GM18526 (cell line): ENCODE measurements around the gene RAB3IL1.

Source experiments
- POLR2A ChIP-seq: IDR thresholded peaks from 3 replicates; pipeline ENCODE4 v1.6.1; 2011; ENCODE audit not compliant: insufficient read length; ENCODE audit errors: extremely low read depth

Gene RAB3IL1

DNA sequence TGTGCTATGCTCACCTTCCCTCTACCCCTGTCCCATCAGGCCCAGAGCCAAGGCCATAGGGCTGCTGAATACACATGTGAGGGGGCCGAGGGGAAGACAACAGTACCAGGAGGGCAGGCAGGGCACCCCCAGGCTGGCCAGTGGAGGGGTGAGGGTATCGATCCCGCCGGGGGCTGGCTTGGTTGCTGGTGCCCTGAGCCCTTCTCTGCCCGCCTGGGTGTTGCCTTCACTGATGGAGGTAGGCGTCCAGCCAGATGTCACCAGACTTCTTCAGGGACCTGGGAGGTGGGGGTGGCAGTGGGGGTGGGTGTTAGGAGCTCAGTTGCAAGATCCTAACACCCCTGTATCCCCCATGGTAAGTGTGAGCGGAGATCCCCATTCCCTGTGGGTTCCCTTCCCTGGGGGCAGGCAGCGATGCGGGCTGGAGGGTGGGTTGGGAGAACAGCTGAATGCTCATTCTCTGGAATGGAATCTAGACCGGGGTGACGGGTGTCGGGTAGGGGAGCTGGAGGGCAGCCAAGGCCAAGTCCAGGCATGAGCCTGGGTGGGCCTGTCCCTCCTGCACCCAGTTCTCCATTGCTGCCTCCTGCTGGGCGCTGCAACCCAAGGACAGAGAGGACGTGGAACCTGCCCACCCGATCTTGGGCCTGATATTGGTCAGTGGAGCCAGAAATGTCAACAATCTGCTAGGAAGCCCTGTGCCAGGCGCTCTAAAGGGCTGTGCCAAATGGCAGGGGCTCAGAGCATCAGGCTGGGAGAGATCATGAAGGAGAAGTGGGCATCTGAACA is 43.6 kb downstream of the RAB3IL1 start:
- TF ChIP-seq POLR2A, result no peak

DNA sequence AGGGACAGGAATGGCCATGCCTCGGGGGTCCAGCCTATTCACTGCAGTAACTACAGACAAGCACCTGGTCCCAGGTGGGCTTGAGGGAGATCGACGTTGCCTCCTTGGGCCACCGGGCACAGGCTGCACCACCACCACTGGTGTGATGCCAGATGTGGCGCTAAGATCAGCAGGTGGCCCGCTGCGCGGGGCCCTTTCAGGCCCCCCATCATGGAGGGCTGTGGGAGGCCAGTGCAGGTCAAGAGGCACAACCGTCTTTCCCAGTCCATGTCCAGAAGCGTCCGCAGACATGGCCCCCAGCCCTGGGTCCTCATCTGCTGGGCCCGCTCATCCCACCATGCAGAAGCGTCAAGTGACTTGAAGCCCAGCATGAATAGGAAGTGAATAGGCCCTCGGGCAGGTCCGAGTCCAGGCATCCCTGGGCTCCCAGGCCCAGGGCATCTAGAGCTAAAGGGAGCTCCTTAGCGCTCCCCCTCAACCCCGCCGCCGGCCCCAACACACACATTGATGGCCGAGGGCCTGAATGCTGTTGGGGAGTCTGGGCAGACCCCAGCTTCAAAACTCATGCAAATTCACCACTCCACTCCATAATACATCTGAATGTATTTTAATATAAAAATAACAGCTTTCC is 44.3 kb downstream of the RAB3IL1 start:
- TF ChIP-seq POLR2A, result no peak

DNA sequence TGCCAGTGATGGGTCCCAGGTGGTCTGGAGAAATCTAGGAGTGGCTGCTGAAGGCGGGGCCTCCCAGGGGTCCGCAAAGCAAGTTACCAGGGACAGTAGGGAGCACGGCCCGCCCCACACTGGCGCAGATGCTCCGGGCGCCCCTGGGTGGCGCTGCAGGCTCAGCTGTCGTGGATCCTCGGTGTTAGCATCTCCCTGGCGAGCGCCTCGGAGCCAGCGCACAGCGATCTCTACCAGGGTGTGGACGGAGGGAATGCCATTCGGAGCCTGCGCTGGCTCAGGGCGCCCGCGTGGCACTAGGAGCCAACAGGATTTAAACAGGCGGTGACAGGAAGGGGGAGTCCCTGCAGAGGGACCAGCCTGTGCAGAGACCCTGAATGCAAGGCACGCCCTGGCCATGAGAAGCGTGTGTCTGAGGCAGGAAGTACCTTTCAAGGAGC is 46.2 kb downstream of the RAB3IL1 start:
- TF ChIP-seq POLR2A, result no peak

DNA sequence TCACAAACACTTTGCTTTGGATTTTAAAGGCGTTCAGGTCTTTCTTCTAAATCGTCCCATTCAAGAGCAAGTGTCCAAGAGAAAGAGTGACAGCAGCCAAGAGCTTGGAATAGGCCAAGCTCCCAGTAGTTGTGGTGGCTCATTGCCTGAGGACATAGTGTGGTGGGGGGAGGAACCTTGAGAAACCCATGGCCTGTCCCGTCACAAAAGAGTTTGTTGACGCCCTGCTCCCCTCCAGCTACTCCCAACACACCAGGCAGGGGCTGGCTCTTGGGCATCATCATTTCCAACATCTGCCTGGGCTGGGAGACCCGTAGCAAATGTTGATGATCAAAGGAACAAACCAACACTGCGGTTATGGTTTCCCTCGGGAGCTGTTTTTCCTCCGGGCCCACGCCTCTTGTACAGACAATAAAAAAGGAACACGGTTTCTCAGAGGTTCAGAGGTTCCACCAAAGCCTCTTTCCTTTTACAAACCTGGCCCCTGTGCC is 46.8 kb downstream of the RAB3IL1 start:
- TF ChIP-seq POLR2A, result no peak

DNA sequence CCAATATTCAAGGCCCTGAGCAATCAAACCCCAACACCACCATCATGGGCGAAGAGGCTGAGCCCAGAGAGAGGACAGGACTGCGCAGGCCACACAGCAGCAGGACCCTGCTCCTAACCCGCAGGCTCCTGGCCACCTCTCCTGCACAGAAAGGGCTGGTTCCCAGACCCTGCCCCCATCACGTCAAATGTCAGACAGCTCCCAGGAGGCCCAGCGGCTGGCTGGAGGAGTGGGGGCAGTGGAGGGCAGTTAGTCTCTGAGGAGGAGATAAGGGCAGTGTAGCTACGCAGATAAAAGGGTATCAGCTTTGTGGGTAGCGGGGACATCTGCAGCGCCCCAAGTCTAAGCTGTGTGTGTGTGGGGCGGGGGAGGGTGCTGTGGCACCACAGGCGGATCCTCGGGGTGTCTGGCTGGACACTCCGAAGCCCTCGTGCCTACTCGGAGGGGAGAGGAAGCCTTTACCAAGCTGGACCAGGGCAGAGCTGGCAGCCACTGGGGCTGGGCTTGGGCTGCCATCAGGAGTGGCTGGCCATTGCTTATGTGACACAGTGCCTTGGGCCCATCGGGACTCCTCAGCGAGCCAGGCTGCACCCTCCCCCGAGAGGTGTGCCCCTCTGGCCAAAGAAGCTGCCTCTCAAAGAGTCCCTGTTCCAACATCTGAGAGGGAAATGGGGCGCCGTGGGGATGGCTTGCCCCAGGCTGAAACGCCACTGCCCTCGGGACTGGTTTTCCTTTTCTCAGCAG is 47.5 kb downstream of the RAB3IL1 start:
- no peak for TF ChIP-seq POLR2A

DNA sequence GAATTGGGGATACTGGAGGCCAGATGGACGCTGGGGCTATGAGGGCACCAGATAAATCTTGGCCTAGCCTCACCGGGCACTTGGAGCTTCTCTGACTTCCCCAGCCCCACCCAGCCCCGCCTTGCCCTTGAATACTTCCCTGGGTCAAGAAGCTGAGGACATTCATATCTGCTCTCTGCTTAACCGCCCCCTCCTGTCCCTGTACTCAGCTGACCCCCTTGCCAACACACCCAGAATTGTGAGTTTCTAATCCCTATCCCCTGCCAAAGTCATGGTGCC is 48.0 kb downstream of the RAB3IL1 start:
- no peak for TF ChIP-seq POLR2A

DNA sequence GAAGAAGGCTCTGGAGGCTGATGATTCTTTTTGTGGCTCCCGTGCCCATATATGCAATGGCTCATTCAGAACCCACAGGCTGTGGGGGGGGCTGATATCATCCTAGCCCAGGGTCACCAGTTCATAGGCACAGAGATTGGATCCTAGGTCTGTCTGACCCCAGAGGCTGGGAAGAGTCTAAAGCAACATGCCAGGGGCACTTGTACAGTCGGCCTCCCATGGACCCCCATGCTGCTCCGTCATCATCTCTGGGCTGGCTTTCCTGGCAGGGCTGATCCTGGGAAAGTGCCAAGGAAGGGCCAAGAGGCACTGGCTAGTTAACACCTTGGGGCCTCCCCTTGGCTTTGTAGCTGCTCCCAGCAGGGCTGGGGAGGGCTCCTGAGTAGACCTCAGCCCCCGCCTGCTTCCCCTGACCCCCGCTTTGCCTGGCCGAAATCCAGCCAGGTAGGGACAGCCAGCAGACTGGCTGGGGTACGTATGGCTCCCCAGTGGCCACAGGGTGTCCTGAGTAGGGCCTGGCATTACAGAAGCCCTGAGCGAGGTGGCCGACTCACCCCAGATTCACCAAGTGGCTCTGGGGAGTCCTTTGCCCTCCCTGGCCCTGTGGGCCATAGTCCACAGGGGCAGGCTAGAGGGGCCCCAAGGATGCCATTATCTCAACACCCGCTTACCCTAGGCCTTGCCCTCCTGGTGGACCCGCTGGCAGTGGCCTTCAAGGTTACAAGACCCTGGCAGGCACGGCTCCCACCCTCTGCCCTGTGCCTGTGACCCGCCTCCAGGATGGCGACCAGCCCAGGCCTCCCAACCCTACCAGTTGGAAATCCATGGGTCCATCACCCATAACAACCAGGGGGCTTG is 48.6 kb downstream of the RAB3IL1 start:
- peak; percentile 5 for TF ChIP-seq POLR2A

DNA sequence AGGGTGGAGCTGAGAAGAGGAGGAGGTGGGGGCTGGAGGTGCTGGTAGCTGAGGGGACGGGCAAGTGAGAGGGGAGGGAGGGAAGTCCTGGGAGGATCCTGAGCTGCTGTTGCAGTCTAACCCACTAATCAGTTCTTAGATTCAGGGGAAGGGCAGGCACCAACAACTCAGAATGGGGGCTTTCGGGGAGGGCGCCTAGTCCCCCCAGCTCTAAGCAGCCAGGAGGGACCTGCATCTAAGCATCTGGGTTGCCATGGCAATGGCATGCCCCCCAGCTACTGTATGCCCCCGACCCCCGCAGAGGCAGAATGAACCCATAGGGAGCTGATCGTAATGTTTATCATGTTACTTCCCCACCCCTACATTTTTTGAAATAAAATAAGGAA is 50.4 kb downstream of the RAB3IL1 start:
- peak; percentile 2 for TF ChIP-seq POLR2A

DNA sequence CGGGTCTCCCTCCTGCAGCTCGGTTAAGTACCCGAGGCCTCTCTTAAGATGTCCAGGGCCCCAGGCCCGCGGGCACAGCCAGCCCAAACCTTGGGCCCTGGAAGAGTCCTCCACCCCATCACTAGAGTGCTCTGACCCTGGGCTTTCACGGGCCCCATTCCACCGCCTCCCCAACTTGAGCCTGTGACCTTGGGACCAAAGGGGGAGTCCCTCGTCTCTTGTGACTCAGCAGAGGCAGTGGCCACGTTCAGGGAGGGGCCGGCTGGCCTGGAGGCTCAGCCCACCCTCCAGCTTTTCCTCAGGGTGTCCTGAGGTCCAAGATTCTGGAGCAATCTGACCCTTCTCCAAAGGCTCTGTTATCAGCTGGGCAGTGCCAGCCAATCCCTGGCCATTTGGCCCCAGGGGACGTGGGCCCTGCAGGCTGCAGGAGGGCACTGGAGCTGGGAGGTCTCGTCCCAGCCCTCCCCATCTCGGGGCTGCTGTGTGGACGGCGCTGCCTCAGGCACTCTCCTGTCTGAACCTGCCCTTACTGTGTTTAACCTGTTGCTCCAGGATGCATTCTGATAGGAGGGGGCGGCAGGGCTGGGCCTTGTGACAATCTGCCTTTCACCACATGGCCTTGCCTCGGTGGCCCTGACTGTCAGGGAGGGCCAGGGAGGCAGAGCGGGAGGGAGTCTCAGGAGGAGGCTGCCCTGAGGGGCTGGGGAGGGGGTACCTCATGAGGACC is 51.0 kb downstream of the RAB3IL1 start:
- TF ChIP-seq POLR2A, result peak; percentile 23

DNA sequence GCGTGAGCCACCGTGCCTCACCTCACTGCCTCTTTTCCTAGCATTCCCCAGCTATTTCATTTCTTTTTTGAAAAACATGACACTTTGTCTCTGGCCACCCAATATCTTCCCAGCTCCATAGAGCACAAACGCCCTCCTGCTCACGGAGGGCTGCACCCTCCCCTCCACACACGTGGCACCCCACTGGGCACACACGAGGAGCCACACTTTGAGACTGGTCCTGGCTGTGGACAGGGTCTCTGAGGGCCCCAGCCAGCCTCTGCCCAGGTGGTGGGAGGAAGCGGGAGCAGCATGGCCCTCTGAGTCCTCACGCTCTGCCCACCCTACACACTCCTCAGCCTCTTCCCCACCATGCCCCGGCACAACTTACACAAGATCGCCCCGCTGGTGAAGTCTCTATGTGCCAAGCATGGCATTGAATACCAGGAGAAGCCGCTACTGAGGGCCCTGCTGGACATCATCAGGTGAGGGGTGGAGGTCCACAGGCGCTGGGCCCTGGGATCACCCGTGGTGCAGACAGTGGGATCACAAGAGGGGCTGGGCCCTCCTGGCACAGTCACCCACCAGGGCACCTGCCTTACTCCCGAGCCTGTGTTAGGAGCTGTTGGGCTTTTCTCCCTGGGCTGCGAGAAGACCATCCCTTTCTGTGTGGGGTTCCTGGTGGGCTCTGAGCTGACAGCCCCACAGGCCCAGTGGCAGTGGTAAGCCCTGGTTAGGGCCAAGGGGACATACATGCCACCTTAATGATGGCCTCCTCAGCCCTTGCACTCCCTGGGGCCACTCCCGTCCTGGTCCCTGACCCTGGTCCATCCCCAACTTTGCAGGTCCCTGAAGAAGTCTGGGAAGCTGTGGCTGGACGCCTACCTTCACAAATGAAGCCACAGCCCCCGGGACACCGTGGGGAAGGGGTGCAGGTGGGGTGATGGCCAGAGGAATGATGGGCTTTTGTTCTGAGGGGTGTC is 52.3 kb downstream of the RAB3IL1 start:
- TF ChIP-seq POLR2A, result no peak

DNA sequence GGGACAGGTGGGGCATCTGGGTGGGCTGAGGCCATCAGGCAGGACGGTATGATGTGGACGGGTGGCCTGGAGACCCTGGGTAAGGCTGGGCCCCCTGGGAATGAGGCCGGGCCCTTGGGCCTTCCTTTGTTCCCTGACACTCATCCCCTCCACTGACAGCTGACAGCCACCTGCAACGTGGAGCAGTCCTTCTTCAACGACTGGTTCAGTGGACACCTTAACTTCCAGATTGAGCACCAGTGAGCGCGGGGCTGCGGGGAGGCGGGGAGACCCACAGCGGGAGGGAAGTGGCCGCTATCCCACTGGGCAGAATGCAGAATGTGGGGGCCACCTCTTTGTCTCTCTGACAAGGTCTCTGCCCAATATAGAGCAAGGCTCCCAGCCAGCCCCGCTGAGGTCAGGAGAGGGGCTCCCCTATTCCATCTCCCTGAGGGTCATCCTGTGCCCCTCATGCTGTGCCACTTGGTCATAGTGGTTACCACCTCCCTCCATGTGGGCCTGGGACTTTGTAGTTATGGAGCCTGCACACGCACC is 53.8 kb downstream of the RAB3IL1 start:
- no peak for TF ChIP-seq POLR2A

DNA sequence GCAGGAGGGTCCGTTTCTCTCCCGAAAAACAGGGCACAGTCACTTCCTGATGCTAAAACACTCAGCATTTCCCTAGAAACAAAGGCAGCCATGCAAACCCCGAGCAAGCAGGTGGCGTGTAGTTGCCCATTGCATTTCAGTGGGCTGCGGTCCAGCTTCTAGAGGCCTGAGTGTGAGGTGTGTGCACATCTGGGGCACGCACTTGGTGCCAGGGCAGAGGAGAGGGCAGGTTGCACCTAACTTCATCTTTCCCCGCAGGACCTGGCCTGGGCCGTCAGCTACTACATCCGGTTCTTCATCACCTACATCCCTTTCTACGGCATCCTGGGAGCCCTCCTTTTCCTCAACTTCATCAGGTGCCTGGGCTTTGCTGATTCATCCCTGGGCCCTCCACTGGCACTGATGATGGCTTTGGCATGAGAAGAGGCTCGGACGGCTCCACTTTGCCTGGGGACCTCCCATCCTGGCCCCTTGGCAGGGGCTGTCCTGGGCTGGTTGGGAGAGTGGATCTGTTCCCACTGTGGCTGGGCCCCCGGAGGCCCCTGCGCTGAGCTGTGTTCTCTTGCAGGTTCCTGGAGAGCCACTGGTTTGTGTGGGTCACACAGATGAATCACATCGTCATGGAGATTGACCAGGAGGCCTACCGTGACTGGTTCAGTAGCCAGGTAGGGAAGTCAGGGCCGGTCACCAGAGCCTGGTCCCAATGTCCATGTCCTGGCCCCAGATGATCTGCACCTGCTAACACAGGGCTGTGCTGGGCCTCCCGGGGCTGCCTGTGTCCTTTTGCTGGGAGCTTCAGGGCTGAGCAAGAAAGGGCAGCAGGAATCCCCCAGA is 54.4 kb downstream of the RAB3IL1 start:
- no peak for TF ChIP-seq POLR2A
